Renal cortical epithelial cell (primary cell): ENCODE measurements around the gene C10orf53. TPM values are rescaled to one million over a fixed set of nuclear protein-coding genes. Genes with fewer than 3 reads are reported as not detected.

Source experiments
- DNase-seq: peaks from one replicate; pipeline ENCODE4 v3.0.0-alpha.2; 2011; ENCODE audit warnings: low read depth
- total RNA-seq: library from RNA; depleted of rRNA; stranded (reverse); fragments of >200 nt; gene quantifications from 2 replicates; pipeline ENCODE4 v1.2.3, GENCODE V29; 2014

The C10orf53 gene
- not detected in 2 replicates for total RNA-seq

- DNase-seq: peak; percentile 21
These were observed at the start of gene C10orf53 for GRCh38 chr10:49679480-49679893. Gene C10orf53 (plus strand): TSS chr10:49679651. CDS start chr10:49679698, 47 bp downstream.

- DNase-seq: no peak
These were observed 47.5 kb upstream of the C10orf53 start for GRCh38 chr10:49631975-49632374.

DNA sequence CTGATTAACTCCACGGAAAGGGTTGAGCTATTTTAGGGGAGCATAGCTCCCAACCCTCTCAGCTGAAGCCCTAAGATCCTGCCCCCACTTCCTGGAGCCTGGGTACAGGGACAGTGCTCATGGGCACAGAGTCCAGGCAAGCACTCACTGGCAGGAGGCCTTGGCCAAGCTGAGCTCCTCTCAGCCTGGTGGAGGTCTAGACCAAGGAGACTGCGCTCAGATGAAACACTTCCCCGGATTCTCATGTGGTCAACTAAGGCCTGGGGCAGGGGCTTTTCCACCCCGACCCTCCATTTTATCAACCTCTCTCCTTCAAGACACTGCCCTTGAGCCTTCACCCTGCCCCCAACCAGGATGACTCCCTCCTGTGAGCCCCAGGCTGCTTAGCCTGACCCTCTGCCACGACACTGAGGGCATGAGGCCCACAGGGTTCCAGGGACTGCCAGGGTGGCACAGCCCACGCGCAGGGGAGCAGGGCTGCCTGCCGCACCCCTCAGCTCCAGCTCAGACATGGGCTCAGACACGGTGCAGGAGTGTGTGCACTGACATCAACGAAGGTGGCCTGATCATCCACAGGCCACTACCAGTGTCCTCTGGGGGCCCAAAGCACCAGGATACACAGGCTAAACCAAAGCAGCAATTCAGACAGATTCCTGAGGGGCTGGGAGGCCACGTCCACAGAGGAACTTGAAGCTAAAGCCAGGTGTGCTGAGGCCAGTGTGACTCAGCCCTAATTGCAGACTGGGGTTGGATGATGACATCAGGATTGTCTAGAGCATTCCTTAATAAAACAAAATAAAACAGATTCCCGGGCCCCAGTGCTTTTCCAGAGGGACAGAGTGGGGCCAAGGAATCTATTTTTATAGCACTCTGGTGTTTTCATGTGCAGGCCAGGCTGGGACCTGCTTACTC lies 46.8 kb upstream of the C10orf53 start:
- DNase-seq: peak; percentile 1

- DNase-seq: no peak
These were observed 46.0 kb upstream of the C10orf53 start for GRCh38 chr10:49633327-49634068.

GRCh38 chr10:49634069-49634660 lies 45.3 kb upstream of the C10orf53 start:
- DNase-seq: no peak

- no peak for DNase-seq
These were observed 37.1 kb upstream of the C10orf53 start for GRCh38 chr10:49642311-49642710.

- DNase-seq: no peak
These were observed 36.0 kb upstream of the C10orf53 start for GRCh38 chr10:49643241-49644034.

DNA sequence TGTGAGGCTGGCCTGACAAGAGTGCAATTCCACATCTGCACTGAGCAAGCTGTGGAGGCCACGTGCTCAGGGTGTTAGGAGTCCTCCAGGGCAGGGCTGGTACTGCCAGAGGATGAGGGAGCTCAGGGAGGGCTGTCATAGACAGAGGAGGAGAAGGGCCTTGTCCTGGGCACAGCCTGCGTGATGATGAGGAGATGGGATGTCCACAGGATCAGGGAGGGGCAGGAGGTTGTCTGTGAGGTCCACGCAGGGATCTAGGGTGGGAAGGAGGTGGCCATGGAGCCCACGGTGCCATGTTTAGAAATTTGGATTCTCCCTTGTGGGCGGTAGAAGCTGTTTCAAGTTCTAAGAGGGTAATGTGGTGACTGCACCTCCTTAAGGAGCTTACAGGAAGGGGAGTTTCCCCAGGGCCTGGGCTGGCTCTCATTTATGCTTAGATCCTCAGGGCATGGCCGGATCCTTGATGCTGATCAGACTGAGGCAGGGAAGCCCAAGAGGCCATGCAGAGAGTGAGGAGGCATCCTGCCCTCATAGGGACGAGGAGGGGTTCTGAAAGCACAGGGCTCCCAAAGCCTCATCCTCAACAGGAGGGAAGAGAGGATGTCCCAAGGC lies 35.3 kb upstream of the C10orf53 start:
- DNase-seq: no peak

DNA sequence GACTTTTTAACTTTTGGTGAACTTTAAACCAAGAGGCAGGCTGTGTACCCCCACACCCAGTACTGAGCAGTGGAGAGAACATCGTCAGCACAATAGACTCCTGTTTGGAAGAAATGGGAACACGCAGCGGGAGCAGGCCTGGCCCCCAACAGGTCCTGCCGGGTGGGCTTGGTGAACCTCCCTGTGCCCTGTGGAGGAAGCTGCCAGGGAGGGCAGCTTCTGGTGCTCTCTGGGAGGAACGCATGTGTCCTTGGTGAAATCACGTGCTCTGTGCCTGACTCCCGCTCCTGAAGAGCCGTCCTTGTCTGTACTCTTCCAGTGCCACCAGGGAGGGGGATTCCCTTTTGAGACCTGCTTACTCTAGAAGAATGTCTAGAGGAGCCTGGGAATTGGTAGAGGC lies 34.0 kb upstream of the C10orf53 start:
- DNase-seq: no peak

- DNase-seq: no peak
These were observed 33.3 kb upstream of the C10orf53 start for GRCh38 chr10:49645871-49646870.

- DNase-seq: no peak
These were observed 31.9 kb upstream of the C10orf53 start for GRCh38 chr10:49647554-49647953.

DNA sequence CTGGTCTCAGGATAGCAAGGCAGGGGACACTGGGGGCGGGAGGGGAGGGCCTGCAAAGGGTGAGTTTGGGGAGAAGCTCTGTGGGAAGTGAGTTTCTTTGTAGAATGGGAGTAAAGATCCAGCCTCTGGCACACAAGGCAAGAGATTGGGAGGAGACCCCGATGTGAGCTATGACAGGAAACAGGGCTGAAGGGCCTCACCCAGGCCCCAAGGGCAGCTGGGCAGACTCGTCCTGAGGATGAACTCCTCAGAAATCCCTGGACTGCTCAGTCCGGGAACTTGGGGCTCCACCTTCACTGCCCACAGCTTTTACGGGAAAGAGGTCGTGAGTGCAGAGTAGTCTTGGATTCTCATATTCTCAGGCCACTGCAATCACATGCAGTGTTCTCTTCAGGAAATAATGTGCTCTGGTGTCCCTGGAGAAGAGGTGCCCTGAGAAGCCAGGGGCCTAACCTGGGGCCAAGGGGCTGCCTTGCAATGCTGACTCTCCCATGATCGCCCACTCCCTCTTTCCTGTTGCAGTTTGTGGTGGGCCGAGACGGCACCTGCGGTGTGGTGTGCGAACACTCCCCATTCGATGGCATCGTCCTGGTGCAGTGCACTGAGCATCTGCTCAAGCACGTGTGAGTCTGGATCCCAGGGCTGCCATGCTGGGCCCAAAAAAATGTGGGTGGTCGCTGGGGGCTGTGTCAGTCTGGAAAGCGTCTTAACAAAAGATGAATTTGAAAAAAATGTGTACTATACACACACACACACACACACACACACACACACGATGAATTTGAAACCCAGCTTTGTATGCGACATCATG lies 31.3 kb upstream of the C10orf53 start:
- no peak for DNase-seq

DNA sequence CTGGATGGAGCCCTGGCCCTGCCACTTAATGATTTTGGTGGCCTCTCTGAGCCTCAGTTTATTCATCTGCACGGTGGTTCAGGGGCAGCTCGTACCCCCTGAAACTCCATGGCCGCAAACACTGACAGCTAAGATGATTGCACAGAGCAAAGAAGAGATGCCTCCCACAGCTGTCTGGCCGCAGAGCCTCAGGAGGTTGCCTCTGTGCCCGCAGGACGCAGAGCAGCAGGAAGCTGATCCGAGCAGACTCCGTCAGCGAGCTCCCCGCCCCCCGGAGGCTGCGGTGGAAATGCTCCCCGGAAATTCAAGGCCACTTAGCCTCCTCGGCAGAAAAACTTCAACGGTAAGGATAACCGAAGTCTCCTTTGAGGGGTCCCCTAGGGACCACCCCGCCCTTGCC lies 30.2 kb upstream of the C10orf53 start:
- DNase-seq: no peak

- DNase-seq: no peak
These were observed 29.3 kb upstream of the C10orf53 start for GRCh38 chr10:49649936-49650723.

DNA sequence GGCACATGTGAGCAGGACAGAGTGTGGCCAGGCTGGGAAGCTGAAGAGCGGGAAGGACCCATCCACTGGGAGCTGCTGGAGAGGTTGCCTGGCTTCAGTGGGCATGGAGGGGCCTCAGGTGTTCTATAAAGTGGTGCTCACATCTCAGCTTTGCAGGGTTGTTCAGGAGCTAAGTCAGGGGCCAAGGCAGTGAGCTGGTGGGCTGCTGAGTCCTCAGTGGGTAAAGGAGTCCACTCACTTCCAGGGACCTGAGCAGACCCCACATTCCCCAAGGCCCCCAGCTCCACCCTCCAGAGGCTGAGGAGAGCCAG lies 28.8 kb upstream of the C10orf53 start:
- no peak for DNase-seq

GRCh38 chr10:49651039-49651835 lies 28.2 kb upstream of the C10orf53 start:
- DNase-seq: no peak

DNA sequence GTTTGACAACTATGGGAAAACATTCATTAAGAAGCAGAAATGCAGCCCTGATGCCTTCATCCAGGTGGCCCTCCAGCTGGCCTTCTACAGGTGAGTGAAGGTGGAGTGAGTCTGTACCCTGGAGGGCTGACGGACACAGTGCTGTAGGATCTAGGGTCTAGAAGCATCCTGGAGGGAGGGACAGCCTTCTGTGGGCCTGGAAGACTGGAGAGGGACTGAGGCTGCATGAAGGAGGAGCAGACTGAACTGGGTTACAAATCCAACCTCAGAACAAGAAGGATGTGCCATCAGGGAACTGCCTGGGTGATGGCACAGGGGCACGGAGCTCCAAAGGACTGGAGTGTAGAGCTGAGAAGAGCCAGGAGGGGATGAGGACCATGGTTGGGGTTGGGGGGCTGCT lies 27.5 kb upstream of the C10orf53 start:
- no peak for DNase-seq
